GM19463 (cell line): ENCODE results near the gene PADI1.

Experiments
- ATAC-seq: cut with Tn5 transposase; IDR thresholded peaks from one replicate; pipeline ENCODE4 v1.9.1; 2021; ENCODE audit warnings: mild to moderate bottlenecking, moderate library complexity; ENCODE audit not compliant: unreplicated experiment

Gene PADI1

DNA sequence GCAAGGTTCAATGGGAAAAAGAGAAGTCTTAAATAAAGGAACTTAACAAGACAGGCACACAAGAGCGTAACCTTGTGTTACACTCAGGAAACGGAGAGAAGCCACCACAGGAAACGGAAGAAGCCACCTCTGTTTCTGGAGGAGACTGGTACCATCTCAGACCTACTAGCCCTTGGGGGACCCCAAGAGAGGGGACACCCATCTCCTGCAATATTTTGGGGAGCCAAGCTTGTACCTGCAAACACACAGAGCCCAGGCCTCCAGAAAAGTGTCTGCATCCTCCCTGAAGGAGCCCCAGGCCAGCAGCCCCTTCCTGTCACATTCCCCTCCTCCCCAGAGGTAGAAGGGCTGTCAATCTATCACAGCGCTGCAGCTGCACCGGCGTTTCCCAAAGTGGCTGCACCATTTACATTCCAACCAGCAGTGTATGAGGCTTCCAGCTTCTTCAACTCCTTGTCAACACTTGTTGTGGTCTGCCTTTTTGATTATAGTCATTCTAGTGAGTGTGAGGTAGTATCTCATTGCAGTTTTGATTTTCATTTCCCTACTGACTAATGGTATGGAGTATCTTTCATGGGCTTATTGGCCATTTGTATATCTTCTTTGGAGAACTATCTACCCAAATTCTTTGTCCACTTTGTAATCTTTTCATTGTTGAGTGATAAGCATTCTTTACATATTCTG, 23.0 kb upstream of the PADI1 start:
- ATAC-seq = no peak

DNA sequence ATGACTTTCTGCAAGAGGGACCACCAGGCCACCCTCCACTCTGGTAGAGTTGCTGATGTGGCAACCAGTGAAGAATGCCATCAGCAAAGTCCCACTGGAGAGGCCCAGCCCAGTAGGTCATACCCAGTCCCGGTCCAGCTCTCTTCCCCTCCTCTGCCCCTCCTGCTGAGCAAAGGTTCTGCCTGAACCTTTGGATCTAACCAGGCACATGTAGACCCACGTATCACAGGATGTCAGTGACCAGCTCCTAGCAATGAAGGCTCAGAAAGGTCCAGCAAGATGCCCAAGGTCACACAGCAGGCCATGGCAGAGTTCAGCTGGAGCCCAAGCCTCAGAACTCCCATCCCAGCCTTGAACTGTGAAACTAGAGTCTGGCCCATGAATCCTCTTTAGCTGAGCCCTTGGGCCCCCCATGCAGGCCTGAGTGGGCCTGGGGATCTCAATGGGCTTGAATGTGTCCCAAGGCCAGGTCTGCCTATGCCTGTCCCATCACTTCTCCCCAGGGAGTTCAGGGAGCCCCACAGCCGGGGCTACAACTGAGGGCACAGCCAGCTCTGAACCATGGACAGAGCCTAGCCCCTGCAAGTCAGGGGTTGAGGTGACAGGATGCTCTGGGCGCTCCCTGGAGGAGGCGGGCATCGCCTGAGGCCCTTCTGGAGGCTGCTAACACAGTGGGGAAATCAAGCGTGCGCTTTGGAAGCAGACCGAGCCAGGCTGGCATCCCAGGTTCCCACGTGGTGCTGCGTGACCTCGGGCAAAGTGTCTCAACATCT, 21.4 kb upstream of the PADI1 start:
- ATAC-seq = no peak

- ATAC-seq = no peak
Observed at GRCh38 chr1:17184161-17184665, 20.7 kb upstream of the PADI1 start.

- ATAC-seq = no peak
Observed at GRCh38 chr1:17184822-17185484, 20.0 kb upstream of the PADI1 start.

DNA sequence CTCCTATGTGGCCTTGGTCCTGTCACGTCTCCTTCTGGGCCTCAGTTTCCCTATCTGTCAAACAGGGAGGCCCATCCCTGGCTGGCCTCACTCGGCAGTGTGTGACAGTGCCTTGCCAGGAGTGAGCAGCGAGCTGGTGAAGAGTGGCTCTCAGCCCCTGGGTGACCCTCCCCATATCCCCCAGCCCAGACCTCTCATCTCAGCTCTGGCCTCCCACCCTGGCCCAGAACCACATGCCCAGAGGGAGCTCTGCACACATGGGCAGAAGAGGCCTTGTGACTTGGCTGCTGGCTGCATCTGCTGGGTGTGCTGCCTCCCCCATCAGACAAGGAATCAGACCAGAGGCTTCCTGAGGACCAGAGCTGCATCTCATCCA, 19.5 kb upstream of the PADI1 start:
- no peak for ATAC-seq

DNA sequence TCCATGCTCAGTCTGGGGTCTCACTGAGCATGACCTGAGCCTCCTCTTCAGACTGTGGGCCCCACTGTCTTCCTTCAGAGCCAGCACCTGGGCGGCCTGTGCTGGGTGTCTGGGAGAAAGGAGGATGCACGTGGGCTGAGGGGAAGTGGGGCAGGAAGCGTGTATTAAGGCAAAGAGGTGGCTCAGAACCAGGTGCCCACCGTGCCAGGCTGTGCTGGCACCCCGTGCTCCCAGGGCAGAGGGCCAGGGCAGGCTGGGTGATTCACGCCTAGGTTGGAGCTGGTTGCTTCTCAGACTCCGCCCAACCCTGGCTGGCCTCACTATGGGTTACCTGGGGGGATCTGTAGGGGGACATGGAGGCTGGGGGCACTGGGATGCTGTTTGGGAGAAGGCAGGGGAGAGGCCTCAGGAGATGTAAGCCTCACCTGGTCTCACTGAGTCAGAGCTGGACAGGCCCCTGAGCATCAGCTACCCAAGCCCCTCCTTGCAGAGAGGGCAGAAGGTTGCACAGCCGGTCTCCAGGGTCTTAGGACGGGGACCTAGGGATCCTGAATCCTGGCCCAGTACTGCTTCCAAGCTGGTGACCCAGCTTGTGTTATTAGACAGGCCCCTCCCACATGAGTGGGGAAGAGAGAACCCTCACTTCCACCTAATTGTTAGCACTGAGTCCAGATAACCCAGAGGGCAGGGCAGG, 18.6 kb upstream of the PADI1 start:
- no peak for ATAC-seq

GRCh38 chr1:17187051-17187450, 17.9 kb upstream of the PADI1 start:
- ATAC-seq = no peak

DNA sequence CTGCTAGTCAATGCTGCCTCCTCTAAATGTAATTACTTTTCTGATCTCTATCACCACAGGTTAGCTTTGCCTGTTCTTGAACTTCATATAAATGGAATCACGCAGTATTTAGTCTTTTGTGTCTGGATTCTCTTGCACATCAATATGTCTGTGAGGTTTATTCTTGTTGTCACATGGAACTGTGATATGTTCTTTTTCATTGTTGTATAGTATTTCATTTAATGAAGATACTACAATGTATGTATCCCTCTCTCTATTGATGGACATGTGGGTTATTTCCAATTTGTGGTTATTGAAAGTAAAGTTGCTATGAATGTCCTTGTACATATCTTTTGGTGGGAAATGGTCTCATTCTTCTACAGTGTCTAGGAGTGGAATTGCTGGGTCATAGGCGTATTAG, 16.7 kb upstream of the PADI1 start:
- ATAC-seq = no peak

DNA sequence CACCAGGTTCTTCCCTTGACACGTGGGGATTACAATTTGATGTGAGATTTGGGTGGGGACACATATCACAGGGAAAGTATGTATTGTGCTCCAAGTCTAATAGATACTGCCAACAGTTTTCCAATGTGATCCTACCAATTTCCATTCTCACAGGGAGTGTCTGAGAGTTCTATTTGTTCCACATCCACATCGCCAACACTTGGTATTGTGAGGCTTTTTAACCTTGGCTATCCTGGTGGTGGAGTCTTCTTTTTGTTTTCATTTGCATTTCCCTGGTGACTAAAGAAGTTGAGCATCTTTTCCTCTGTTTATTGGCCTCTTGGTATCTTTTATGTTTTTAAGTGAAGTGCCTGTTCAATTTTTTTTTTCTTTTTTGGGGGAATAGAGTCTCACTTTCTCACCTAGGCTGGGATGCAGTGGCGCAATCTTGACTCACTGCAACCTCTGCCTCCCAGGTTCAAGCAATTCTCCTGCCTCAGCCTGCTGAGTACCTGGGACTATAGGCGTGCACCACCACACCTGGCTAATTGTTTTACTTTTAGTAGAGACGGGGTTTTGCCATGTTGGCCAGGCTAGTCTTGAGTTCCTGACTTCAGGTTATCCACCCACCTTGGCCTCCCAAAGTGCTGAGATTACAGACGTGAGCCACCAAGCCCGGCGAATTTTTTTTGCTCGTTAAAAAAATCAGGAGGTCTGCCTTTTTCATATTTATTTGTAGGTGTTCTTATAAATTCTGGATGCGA, 15.9 kb upstream of the PADI1 start:
- no peak for ATAC-seq

- no peak for ATAC-seq
Observed at GRCh38 chr1:17189632-17189990, 15.3 kb upstream of the PADI1 start.

- no peak for ATAC-seq
Observed at GRCh38 chr1:17190010-17190995, 14.6 kb upstream of the PADI1 start.

DNA sequence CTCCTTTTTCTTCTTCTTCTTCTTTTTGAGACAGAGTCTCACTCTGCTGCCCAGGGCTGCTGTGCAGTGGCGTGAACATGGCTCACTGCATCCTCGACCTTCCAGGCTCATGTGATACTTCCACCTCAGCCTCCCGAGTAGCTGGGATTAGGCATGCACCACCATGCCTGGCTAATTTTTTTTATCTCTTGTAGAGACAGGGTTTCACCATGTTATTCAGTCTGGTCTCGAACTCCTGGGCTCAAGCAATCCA, 13.0 kb upstream of the PADI1 start:
- no peak for ATAC-seq

DNA sequence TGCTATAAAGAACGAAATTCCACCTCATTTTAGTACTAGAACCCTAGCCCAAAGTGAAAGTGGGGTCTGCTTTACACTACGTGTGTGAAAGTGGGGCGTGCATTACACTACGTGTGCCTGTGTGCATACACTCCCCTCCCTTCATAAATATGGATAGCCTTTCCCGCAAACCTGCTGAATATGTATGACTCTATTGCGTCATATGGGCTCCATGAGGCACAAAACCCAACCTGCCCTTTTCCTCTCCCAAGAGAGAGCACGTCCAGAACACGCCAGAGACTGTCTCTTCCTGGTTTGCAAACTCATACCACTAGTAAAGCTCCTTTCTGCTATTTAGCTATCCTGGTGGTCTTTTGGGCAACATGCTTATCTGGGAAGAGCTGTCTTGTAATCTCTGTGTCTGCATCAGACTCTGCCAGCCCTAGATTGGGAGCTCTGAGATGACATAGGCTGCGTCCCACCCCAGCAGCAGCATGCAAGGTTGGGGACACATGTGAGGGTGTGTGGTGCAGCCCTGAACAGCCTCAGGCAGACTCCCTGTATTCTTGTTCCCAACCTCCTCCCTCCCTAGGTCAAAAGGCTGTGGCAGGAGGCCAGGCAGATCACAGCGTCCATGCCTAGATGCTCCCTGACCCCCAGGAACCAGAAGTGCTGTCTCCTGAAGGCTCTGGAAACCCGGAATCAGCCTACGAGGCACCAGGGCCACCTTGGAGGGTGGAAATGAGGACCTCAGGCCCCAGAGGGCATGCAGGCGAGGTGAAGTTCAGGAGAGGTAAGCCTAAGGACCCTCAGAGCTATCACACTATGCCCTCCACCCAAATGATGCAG, 12.3 kb upstream of the PADI1 start:
- no peak for ATAC-seq

GRCh38 chr1:17193222-17194132, 11.5 kb upstream of the PADI1 start:
- ATAC-seq = no peak

GRCh38 chr1:17194133-17194475, 10.8 kb upstream of the PADI1 start:
- no peak for ATAC-seq

DNA sequence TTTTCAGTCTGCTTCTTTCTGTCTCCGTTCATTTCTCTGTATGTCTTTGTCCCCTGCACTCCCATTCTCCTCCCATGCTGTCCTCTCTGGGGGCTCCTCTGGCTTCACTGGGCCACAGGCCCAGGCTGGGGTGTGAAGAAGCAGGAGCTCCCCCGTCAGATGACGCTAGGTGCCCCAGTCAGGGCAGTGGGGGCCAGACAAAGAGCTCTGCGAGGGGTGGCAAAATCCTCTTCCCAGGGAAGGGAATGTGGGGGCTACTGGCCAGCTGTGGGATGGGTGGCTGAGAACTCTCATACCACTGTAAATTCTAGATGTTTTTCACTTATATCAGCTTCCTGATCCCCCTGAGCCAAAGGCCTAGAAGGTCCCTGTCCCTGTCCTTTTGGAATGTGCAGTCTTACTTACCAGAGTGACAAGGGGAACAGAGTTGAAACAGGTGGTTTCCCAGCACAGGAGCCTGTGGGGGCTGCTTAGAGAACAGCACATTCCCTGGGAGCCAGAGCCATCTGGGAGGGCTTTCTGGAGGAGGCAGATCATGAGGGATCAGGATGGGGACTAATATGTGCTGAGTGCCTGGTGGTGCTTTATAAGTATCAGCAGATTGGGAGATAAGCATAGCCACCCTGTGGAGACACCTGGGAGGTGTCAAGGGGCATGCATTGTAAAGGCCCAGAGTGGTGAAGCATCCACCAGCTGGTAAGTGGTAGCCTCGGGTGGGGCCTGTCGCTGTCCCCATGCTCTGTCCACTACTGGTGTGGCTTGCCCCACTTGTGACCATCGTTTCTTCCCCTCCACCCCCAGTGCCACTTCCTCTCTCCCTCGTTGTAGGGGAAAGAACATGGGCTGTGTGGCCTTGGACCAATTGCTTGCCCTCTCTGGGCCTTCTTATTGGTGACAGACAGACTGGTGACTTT, 10.1 kb upstream of the PADI1 start:
- ATAC-seq = no peak

- no peak for ATAC-seq
Observed at GRCh38 chr1:17195731-17196130, 9.2 kb upstream of the PADI1 start.
